Type B pancreatic cell (in vitro differentiated cells): ENCODE measurements around the gene NFIX. TPM values are rescaled to one million over a fixed set of nuclear protein-coding genes. Genes with fewer than 3 reads are reported as not detected.
"Not testable (repeated sequence)": the region's sequence is repeated elsewhere in the genome, so short reads cannot be mapped to it uniquely, and the experiment has no call there.

ENCODE experiments used
- DNase-seq: peaks from one replicate; pipeline ENCODE4 v3.0.0; 2021; ENCODE audit warnings: mixed read lengths; ENCODE audit not compliant: unreplicated experiment; ENCODE audit errors: extremely low spot score
- H3K27ac Mint-ChIP-seq: 2 replicates; pipeline ENCODE4 v1.8.0; 2021; ENCODE audit warnings: mild to moderate bottlenecking, mixed read lengths
- H3K27me3 Mint-ChIP-seq: 2 replicates; pipeline ENCODE4 v1.8.0; 2021; ENCODE audit warnings: mixed read lengths
- H3K36me3 Mint-ChIP-seq: 2 replicates; pipeline ENCODE4 v1.8.0; 2021; ENCODE audit warnings: mixed read lengths
- H3K4me1 Mint-ChIP-seq: one replicate; pipeline ENCODE4 v1.8.0; 2021; ENCODE audit warnings: mixed read lengths; ENCODE audit not compliant: unreplicated experiment
- H3K4me3 Mint-ChIP-seq: 2 replicates; pipeline ENCODE4 v1.8.0; 2021; ENCODE audit warnings: mild to moderate bottlenecking, mixed read lengths
- H3K9me3 Mint-ChIP-seq: 2 replicates; pipeline ENCODE4 v1.8.0; 2021; ENCODE audit warnings: mixed read lengths
- CTCF ChIP-seq: fragments of 200-600 bp; sonication (generic); conservative IDR thresholded peaks from 2 replicates; pipeline ENCODE4 v1.5.0; 2021; ENCODE audit warnings: antibody characterized with exemption, mild to moderate bottlenecking
- total RNA-seq: library from RNA; stranded (reverse); gene quantifications from 2 replicates; pipeline ENCODE4 v1.2.1, GENCODE V29; 2021; ENCODE audit warnings: low replicate concordance

The NFIX gene
- total RNA-seq, 1 donor from 2014 or later: 12.4 TPM

DNA sequence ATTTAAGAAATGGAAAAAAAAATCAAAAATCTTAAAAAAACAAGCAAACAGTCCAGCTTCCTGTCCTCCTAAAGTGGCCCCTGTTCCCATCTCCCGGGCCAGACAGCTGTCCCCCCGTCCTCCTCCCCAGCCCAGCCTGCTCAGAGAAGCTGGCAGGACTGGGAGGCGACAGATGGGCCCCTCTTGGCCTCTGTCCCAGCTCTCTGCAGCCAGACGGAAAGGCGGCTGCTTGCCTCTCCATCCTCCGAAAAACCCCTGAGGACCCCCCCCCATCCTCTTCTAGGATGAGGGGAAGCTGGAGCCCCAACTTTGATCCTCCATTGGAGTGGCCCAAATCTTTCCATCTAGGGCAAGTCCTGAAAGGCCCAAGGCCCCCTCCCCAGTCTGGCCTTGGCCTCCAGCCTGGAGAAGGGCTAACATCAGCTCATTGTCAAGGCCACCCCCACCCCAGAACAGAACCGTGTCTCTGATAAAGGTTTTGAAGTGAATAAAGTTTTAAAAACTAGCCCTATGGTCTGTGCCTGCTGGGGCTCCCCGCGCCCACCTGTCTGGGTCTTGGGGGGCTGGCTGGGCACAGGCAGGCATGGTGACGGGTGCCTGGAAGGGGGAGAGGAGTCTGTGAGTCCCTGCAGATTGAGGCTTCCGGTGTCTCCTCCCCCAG, 42.0 kb upstream of the NFIX start:
- H3K27me3 Mint-ChIP-seq: no peaks in the 10 kb centered on the region
- peaks cover 13% of the 10 kb centered on the region for H3K36me3 Mint-ChIP-seq
- no peak overlapping the region for H3K27ac Mint-ChIP-seq
- peaks cover 19% of the 10 kb centered on the region for H3K4me1 Mint-ChIP-seq
- no peak for TF ChIP-seq CTCF
- no peaks in the 10 kb centered on the region for H3K9me3 Mint-ChIP-seq
- no peak for DNase-seq
- no peak overlapping the region for H3K4me3 Mint-ChIP-seq

DNA sequence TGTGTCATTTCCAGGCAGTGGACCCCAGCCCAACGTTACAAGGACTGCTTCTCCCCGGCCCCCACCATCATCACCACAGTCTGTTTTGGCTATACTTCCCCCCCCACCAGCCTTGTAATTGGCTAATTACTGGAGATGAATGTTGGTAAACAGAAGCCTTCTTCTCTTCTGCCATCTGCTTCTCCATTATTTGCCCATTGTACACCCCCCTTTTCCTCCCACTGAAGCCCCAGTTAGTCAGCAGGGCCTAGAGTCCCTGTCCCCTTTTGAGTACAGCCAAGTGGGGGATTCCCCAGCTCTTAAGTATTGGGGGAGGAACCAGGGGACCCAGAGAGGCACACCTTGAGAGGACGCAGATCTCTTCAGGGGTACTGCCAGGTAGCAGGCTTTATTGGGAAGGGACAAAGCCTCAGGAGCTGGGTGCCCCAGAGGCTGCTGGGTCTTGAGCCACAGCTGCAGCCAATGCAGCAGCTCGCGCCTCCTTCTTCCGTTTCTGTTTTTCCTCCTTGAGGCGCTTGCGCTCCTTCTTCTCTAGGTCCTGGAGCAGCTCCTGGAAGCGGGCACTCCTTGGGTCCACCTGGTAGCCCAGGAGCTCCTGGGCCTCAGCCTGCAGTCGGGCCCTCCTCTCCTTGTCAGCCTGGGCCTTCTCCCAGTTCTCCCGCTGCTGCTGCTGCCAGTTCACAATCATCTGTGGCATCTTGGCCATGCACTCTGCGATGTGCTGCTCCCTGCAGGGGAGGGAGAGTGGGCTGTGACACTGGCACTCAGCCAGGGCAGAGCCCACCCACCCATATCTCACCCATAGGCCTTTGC, 41.3 kb upstream of the NFIX start:
- peak overlapping the region; percentile 88 for H3K4me3 Mint-ChIP-seq
- peaks cover 19% of the 10 kb centered on the region for H3K4me1 Mint-ChIP-seq
- H3K9me3 Mint-ChIP-seq: no peaks in the 10 kb centered on the region
- no peak for TF ChIP-seq CTCF
- H3K36me3 Mint-ChIP-seq: peaks cover 13% of the 10 kb centered on the region
- H3K27ac Mint-ChIP-seq: peak overlapping the region; percentile 77
- no peak for DNase-seq
- H3K27me3 Mint-ChIP-seq: no peaks in the 10 kb centered on the region

DNA sequence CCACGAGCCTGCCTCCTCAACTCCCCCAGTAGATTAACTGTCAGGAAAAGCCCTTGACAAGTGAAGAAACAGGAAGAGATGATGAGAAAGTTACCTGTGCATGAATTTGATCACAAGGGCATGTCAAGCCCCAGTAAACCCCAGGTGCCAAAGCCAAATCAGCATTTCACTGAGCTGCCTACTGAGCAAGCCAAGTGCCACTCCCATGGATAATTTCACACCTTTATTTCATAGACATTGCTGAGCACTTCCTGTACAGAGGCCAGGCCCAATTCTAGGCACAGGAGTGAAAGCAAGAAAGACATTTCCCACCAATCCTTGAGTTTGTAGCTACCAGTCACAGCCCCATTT, 40.7 kb upstream of the NFIX start:
- TF ChIP-seq CTCF: no peak
- Mint-ChIP-seq H3K36me3 (peaks cover 13% of the 10 kb centered on the region), H3K9me3 (no peaks in the 10 kb centered on the region), H3K27me3 (no peaks in the 10 kb centered on the region), H3K4me3 (peak overlapping the region; percentile 88), H3K27ac (peak overlapping the region; percentile 77), H3K4me1 (peaks cover 19% of the 10 kb centered on the region)
- DNase-seq: no peak

DNA sequence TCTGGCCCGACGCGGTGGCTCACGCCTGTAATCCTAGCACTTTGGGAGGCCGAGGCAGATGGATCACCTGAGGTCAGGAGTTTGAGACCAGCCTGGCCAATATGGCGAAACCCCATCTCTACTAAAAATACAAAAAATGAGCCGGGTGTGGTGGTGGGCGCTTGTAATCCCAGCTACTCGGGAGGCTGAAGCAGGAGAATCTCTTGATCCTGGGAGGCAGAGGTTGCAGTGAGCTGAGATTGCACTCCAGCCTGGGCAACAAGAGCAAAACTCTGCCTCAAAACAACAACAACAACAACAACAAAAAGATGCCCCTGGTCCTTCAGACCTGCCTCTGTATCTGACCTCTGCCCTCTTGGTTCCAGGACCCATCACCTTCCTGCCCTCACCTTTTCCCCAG, 39.7 kb upstream of the NFIX start:
- DNase-seq, H3K36me3 Mint-ChIP-seq, H3K9me3 Mint-ChIP-seq, H3K27me3 Mint-ChIP-seq: not testable (repeated sequence)
- Mint-ChIP-seq H3K4me3 (peak overlapping the region; percentile 88), H3K4me1 (peaks cover 19% of the 10 kb centered on the region), H3K27ac (peak overlapping the region; percentile 66)

DNA sequence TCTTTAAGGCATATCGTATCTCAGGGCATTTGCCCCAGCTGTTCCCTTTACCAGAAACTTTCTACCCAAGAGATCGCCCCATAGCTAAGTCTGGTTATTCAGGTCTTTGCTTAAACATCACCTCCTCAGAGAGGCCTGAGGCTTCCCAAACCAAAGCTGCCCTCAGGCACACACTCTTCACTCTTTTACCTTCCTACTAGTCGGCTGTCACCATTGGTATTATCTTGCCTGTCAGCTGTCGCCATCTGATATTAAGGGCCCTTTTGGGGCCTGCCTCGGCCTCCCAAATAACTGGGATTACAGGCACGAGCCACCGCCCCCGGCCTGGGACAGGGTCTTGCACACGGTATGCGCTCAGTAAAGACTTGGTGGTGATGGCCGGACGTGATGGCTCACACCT, 39.3 kb upstream of the NFIX start:
- TF ChIP-seq CTCF: no peak
- H3K4me1 Mint-ChIP-seq: peaks cover 19% of the 10 kb centered on the region

More for the DNA sequence above, 39.3 kb upstream of the NFIX start:
- Mint-ChIP-seq H3K36me3 (peaks cover 8% of the 10 kb centered on the region), H3K27me3 (peaks cover 2% of the 10 kb centered on the region), H3K9me3 (no peaks in the 10 kb centered on the region), H3K27ac (peak overlapping the region; percentile 66), H3K4me3 (peak overlapping the region; percentile 88)
- no peak for DNase-seq
